A549 (cell line): Measurements from ENCODE around the gene MED10. TPM values are rescaled to one million over a fixed set of nuclear protein-coding genes. Genes with fewer than 3 reads are reported as not detected.

ENCODE experiments used
- ATAC-seq, 2 experiments: fragments of 200-7000 bp in 1 of 2; fragments of >200 bp in 1 of 2; cut with Nextera tagmentation in 1 of 2; cut with Tn5 transposase in 1 of 2; 3 replicates each; pipeline versions ENCODE4 v1.8.0 to v1.9.1; 2018 to 2020; ENCODE audit warnings: mild to moderate bottlenecking in 1 of 2, moderate library complexity in 1 of 2
- CTCF ChIA-PET: fragments of 300-600 bp; sonication (Branson Sonifier 250); formaldehyde crosslinking; extraction: SDS; loops from one replicate; lab custom pipeline; 2021; ENCODE audit warnings: antibody characterized with exemption, inconsistent platforms; lab: Yijun Ruan, JAX
- POLR2A ChIA-PET: fragments of 350-600 bp; formaldehyde crosslinking; extraction: SDS; loops from one replicate; lab custom pipeline; 2021; ENCODE audit warnings: antibody characterized with exemption, inconsistent platforms; lab: Yijun Ruan, JAX
- DNase-seq, 2 experiments: peaks; one replicate each; pipeline versions ENCODE4 v3.0.0 to v3.0.0-alpha.2; 2011 to 2016; ENCODE audit warnings: low read depth in 1 of 2, low spot score in 1 of 2
- FAIRE-seq: peaks from 2 replicates; lab custom pipeline; 2011; peaks lifted over from hg19 to GRCh38; lab: Jason Lieb, UNC
- H3K27ac ChIP-seq, 2 experiments: fragments of >200 bp; sonication (Bioruptor Twin); formaldehyde crosslinking; 3 replicates each; pipeline ENCODE4 v1.5.1; 2016 to 2017
- H3K4me1 ChIP-seq: fragments of >200 bp; sonication (Bioruptor Twin); formaldehyde crosslinking; 3 replicates; pipeline ENCODE4 v1.6.1; 2016
- H3K4me2 ChIP-seq: fragments of >200 bp; sonication (Bioruptor Twin); formaldehyde crosslinking; 3 replicates; pipeline ENCODE4 v1.6.1; 2016
- H3K4me3 ChIP-seq: fragments of >200 bp; sonication (Bioruptor Twin); formaldehyde crosslinking; 3 replicates; pipeline ENCODE4 v1.5.1; 2016
- H3K9me3 ChIP-seq: fragments of >200 bp; sonication (Bioruptor Twin); formaldehyde crosslinking; 3 replicates; pipeline ENCODE4 v1.6.1; 2016
- CBX2 ChIP-seq: fragments of 200-600 bp; sonication (generic); IDR thresholded peaks from 2 replicates; pipeline ENCODE4 v1.6.1; 2016; ENCODE audit warnings: low read depth, mild to moderate bottlenecking, borderline replicate concordance
- CEBPB ChIP-seq, 2 experiments: fragments of >200 bp in 1 of 2; sonication (Bioruptor Twin) in 1 of 2; formaldehyde crosslinking in 1 of 2; IDR thresholded peaks; 2 replicates each; pipeline ENCODE4 v1.6.1; 2012 to 2016
- EHF ChIP-seq: fragments of 250-450 bp; sonication (Bioruptor Pico); IDR thresholded peaks from 2 replicates; pipeline ENCODE4 v1.5.0; 2020; ENCODE audit warnings: mild to moderate bottlenecking
- FOXS1 ChIP-seq: fragments of 250-450 bp; sonication (Bioruptor Pico); IDR thresholded peaks from 2 replicates; pipeline ENCODE4 v1.5.0; 2020; ENCODE audit warnings: mild to moderate bottlenecking, moderate library complexity
- KDM5A ChIP-seq: fragments of 200-600 bp; sonication (generic); IDR thresholded peaks from 2 replicates; pipeline ENCODE4 v1.6.1; 2016; ENCODE audit warnings: antibody characterized with exemption, mild to moderate bottlenecking
- MAFK ChIP-seq: fragments of 450-650 bp; IDR thresholded peaks from 2 replicates; pipeline ENCODE4 v1.6.1; 2014; ENCODE audit not compliant: partially characterized antibody
- MAZ ChIP-seq: fragments of 150-350 bp; IDR thresholded peaks from 2 replicates; pipeline ENCODE4 v1.6.1; 2014; ENCODE audit warnings: antibody characterized with exemption, low read depth, low read length, borderline replicate concordance
- PHF8 ChIP-seq: fragments of 200-600 bp; sonication (generic); IDR thresholded peaks from 2 replicates; pipeline ENCODE4 v1.6.1; 2016; ENCODE audit warnings: low read depth, mild to moderate bottlenecking, antibody characterized with exemption, moderate library complexity, borderline replicate concordance
- RAD21 ChIP-seq, 2 experiments: fragments of >200 bp in 1 of 2; sonication (Bioruptor Twin) in 1 of 2; formaldehyde crosslinking in 1 of 2; IDR thresholded peaks in 1 of 2; conservative IDR thresholded peaks in 1 of 2; 2 replicates in 1 of 2; 3 replicates in 1 of 2; pipeline ENCODE4 v1.6.1; 2012 to 2018; ENCODE audit warnings: inconsistent platforms in 1 of 2
- SREBF2 ChIP-seq: fragments of 450-650 bp; IDR thresholded peaks from 2 replicates; pipeline ENCODE4 v1.6.1; 2014; ENCODE audit warnings: mild to moderate bottlenecking, moderate library complexity
- TP53 ChIP-seq: fragments of 250-450 bp; sonication (Bioruptor Pico); IDR thresholded peaks from 2 replicates; pipeline ENCODE4 v1.5.0; 2021; ENCODE audit warnings: mild to moderate bottlenecking, moderate library complexity
- ZC3H11A ChIP-seq: fragments of 450-650 bp; IDR thresholded peaks from 2 replicates; pipeline ENCODE4 v1.6.1; 2014; ENCODE audit warnings: antibody characterized with exemption, mild to moderate bottlenecking
- ZFP36 ChIP-seq: fragments of 450-650 bp; IDR thresholded peaks from 2 replicates; pipeline ENCODE4 v1.6.1; 2014; ENCODE audit warnings: borderline replicate concordance; ENCODE audit not compliant: partially characterized antibody
- WGBS: methylation state at CpG from one replicate; pipeline ENCODE4 v1.1.6; 2017; ENCODE audit errors: missing lambda C conversion rate; 5-methylcytosine and 5-hydroxymethylcytosine counted together
- polyA plus RNA-seq, 4 experiments: library from polyadenylated mRNA; depleted of rRNA in 3 of 4; stranded (reverse); fragments of >200 nt; fragmentation: RNase III in 1 of 4; extraction: RNeasy Plus Mini Kit Qiagen cat#74134 plus additional on column Dnase treatment in 1 of 4; gene quantifications; 2 replicates in 3 of 4; 3 replicates in 1 of 4; pipeline ENCODE4 v1.2.3, GENCODE V29; 2011 to 2017
- TF ChIP-seq, protein P1 (sequence below): fragments of >200 bp; sonication (Bioruptor Twin); formaldehyde crosslinking; IDR thresholded peaks from 3 replicates; pipeline ENCODE4 v1.5.1; 2016
- TF ChIP-seq, protein P2 (sequence below): fragments of 450-650 bp; IDR thresholded peaks from 2 replicates; pipeline ENCODE4 v1.6.1; 2014; ENCODE audit warnings: antibody characterized with exemption
- TF ChIP-seq, protein P3 (sequence below): fragments of >200 bp; sonication (Bioruptor Twin); formaldehyde crosslinking; IDR thresholded peaks from 3 replicates; pipeline ENCODE4 v1.6.1; 2016
- TF ChIP-seq, protein P4 (sequence below): fragments of 250-450 bp; sonication (Bioruptor Pico); IDR thresholded peaks from 2 replicates; pipeline ENCODE4 v1.5.0; 2020; ENCODE audit warnings: low read depth, mild to moderate bottlenecking, moderate library complexity
- TF ChIP-seq, protein P5 (sequence below): fragments of 150-350 bp; IDR thresholded peaks from 2 replicates; pipeline ENCODE4 v1.6.1; 2014; ENCODE audit warnings: low read depth, mild to moderate bottlenecking, low read length
- TF ChIP-seq, protein P6 (sequence below): IDR thresholded peaks from 2 replicates; pipeline ENCODE4 v1.6.1; 2012; ENCODE audit warnings: low read depth, borderline replicate concordance

MED10 gene
- polyA plus RNA-seq, 2 of the 4 experiments (the other 2 are of a cell fraction): 56.7 to 59.4 TPM

DNA sequence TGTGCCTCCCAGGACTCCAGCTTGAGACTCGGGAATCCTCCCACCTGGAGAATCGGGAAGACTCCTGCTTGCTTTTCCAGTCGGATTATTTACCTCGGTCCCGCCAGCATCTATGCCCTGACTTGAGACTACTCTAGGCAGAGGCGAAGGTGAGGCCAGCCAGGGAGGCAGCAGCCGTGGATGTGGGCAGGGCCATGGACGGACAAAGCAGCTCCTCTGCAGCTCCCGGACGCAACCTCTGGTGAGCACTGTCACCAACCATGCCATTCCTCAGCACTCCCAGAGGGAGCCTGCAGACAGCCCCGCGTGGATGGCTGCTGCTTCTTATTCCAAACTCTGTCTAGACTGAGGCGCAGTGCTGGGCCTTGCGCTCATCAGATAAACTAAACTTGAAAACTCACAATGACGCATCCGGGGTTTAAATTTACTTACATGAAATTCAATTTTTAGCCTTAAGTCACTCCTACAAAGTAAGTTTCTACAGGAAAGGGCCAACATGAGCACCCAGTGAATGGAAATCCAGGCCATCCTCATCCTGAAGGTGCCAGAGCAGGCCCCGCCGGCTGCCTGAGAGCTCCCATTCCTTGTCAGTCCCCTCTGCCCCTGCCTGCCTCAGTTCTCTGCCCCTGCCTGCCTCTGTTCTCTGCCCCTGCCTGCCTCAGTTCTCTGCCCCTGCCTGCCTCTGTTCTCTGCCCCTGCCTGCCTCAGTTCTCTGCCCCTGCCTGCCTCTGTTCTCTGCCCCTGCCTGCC lies 17.8 kb downstream of the MED10 start:
- 81% methylated on average over 14 of the region's 18 CpGs for WGBS
- CTCF ChIA-PET: interaction anchor here (0.9 to 1.0 kb wide), 2 partner anchors 11 to 14 kb away, joined by 3 to 4 read pairs; no protein-coding TSS in a partner anchor
- FAIRE-seq (no peak), ATAC-seq (peak in 1 of 2 experiments; percentile 20; a peak in 1 of 6 replicates), DNase-seq (no peak)
- H3K4me3 ChIP-seq: no peak overlapping the region
- no peak overlapping the region for H3K27ac ChIP-seq
- POLR2A ChIA-PET: no interaction called here
- no peaks in the 10 kb centered on the region for H3K9me3 ChIP-seq
- no peaks in the 10 kb centered on the region for H3K4me1 ChIP-seq
- H3K4me2 ChIP-seq: no peak overlapping the region
- TF ChIP-seq, protein P1, sequence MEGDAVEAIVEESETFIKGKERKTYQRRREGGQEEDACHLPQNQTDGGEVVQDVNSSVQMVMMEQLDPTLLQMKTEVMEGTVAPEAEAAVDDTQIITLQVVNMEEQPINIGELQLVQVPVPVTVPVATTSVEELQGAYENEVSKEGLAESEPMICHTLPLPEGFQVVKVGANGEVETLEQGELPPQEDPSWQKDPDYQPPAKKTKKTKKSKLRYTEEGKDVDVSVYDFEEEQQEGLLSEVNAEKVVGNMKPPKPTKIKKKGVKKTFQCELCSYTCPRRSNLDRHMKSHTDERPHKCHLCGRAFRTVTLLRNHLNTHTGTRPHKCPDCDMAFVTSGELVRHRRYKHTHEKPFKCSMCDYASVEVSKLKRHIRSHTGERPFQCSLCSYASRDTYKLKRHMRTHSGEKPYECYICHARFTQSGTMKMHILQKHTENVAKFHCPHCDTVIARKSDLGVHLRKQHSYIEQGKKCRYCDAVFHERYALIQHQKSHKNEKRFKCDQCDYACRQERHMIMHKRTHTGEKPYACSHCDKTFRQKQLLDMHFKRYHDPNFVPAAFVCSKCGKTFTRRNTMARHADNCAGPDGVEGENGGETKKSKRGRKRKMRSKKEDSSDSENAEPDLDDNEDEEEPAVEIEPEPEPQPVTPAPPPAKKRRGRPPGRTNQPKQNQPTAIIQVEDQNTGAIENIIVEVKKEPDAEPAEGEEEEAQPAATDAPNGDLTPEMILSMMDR: no peak
- TF ChIP-seq ZC3H11A (no peak), KDM5A (no peak), CEBPB (IDR thresholded peaks at IDR 0.05) (no peak), PHF8 (no peak), SREBF2 (no peak), TP53 (CRISPR knock-in tag) (no peak), MAZ (no peak), RAD21 (conservative IDR thresholded peaks at IDR 0.05 in 1 of 2, IDR thresholded peaks at IDR 0.05 in 1 of 2) (no peak), MAFK (no peak), ZFP36 (no peak), FOXS1 (CRISPR knock-in tag) (no peak), EHF (no peak), CBX2 (no peak)
- TF ChIP-seq, protein P2, sequence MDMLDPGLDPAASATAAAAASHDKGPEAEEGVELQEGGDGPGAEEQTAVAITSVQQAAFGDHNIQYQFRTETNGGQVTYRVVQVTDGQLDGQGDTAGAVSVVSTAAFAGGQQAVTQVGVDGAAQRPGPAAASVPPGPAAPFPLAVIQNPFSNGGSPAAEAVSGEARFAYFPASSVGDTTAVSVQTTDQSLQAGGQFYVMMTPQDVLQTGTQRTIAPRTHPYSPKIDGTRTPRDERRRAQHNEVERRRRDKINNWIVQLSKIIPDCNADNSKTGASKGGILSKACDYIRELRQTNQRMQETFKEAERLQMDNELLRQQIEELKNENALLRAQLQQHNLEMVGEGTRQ: no peak
- TF ChIP-seq, protein P3, sequence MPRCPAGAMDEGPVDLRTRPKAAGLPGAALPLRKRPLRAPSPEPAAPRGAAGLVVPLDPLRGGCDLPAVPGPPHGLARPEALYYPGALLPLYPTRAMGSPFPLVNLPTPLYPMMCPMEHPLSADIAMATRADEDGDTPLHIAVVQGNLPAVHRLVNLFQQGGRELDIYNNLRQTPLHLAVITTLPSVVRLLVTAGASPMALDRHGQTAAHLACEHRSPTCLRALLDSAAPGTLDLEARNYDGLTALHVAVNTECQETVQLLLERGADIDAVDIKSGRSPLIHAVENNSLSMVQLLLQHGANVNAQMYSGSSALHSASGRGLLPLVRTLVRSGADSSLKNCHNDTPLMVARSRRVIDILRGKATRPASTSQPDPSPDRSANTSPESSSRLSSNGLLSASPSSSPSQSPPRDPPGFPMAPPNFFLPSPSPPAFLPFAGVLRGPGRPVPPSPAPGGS: no peak
- TF ChIP-seq, protein P4, sequence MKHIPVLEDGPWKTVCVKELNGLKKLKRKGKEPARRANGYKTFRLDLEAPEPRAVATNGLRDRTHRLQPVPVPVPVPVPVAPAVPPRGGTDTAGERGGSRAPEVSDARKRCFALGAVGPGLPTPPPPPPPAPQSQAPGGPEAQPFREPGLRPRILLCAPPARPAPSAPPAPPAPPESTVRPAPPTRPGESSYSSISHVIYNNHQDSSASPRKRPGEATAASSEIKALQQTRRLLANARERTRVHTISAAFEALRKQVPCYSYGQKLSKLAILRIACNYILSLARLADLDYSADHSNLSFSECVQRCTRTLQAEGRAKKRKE (CRISPR knock-in tag): no peak
- TF ChIP-seq, protein P5, sequence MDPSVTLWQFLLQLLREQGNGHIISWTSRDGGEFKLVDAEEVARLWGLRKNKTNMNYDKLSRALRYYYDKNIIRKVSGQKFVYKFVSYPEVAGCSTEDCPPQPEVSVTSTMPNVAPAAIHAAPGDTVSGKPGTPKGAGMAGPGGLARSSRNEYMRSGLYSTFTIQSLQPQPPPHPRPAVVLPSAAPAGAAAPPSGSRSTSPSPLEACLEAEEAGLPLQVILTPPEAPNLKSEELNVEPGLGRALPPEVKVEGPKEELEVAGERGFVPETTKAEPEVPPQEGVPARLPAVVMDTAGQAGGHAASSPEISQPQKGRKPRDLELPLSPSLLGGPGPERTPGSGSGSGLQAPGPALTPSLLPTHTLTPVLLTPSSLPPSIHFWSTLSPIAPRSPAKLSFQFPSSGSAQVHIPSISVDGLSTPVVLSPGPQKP: no peak
- TF ChIP-seq, protein P6, sequence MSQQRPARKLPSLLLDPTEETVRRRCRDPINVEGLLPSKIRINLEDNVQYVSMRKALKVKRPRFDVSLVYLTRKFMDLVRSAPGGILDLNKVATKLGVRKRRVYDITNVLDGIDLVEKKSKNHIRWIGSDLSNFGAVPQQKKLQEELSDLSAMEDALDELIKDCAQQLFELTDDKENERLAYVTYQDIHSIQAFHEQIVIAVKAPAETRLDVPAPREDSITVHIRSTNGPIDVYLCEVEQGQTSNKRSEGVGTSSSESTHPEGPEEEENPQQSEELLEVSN: no peak
